Measurements from ENCODE around the gene SPATA1.

DNA sequence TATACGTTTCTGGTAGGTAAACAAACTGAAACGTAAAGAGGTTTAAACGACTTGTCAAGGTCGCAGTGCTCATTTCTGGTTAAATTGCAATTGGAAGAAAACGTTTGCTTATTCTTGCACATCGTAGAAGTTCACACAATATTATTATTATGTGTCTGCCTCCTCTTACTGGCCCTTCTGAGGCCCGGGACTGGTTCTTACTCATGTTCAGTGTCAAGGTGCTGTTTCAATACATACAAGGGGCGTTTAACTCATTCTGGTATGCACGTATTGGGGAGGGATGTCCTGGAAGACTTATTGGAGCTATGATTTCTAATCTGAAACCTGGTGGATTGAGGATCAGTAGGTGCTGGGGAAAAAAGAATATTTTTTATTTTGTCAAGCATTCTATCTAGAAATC, 26.2 kb upstream of the SPATA1 start:
- TF ChIP-seq, protein P1, sequence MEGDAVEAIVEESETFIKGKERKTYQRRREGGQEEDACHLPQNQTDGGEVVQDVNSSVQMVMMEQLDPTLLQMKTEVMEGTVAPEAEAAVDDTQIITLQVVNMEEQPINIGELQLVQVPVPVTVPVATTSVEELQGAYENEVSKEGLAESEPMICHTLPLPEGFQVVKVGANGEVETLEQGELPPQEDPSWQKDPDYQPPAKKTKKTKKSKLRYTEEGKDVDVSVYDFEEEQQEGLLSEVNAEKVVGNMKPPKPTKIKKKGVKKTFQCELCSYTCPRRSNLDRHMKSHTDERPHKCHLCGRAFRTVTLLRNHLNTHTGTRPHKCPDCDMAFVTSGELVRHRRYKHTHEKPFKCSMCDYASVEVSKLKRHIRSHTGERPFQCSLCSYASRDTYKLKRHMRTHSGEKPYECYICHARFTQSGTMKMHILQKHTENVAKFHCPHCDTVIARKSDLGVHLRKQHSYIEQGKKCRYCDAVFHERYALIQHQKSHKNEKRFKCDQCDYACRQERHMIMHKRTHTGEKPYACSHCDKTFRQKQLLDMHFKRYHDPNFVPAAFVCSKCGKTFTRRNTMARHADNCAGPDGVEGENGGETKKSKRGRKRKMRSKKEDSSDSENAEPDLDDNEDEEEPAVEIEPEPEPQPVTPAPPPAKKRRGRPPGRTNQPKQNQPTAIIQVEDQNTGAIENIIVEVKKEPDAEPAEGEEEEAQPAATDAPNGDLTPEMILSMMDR (IDR thresholded peaks at IDR 0.05): no peak
- TF ChIP-seq EP300 (IDR thresholded peaks at IDR 0.05): no peak
- no peak for TF ChIP-seq POLR2AphosphoS5 (IDR thresholded peaks at IDR 0.05)
- no peak for TF ChIP-seq POLR2A (IDR thresholded peaks at IDR 0.05)
